SIG-M5 treated with dmso at 0.1 percent for 504 hours (cell line): ENCODE data around the gene COL5A1.

Source experiments
- DNase-seq: peaks from one replicate; lab custom pipeline; 2025; ENCODE audit not compliant: unreplicated experiment; lab: John Stamatoyannopoulos, UW

COL5A1 gene

GRCh38 chr9:134886413-134886913, 244.9 kb downstream of the COL5A1 start:
- no peak for DNase-seq

- DNase-seq, result no peak
Observed at GRCh38 chr9:134887219-134887618, 245.6 kb downstream of the COL5A1 start.

DNA sequence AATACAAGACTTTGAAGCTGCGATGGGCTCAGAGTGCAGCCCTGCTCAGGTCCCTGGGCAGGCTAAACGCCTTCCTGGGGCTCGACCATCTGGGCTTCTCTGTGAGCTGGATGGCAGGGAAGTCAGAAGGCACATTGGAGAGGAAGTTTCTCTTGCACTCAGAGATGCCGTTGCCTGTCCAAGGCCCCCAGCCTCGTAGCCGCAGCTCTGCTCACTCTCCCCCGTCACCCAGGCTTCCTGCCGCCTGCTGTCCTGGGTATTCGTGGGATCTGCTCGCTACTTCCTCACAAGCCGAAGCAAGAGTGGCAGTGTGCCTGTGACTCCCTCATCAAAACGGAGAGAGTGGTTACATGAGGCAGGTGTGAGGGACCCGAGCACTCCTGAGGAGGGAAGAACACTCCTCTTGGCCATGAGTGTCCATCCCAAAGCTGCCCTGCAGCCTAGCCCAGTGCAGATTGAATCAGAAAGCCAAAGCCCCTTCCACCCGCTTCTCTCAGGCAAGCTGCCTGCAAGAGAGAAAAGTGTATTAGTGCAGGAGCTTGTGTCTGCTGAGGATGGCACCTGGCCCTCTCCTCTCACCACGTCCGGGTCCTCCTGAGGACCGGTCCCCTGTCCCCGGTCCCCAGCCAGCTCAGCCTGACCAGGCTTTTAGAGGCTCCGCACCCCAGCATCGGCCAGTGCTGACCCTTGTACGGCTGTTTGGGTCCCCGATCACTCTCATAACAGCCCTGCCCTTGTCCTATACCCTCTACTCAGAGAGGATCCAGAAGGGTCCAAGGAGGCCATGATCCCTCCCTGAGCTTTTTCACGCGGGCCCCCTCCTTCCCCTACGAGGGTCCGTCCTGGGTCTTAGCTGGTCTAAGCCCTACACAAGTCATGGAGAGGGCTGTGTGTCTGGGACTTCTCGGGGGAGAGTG, 246.3 kb downstream of the COL5A1 start:
- DNase-seq, result no peak

- DNase-seq, result no peak
Observed at GRCh38 chr9:134888603-134889190, 247.1 kb downstream of the COL5A1 start.

DNA sequence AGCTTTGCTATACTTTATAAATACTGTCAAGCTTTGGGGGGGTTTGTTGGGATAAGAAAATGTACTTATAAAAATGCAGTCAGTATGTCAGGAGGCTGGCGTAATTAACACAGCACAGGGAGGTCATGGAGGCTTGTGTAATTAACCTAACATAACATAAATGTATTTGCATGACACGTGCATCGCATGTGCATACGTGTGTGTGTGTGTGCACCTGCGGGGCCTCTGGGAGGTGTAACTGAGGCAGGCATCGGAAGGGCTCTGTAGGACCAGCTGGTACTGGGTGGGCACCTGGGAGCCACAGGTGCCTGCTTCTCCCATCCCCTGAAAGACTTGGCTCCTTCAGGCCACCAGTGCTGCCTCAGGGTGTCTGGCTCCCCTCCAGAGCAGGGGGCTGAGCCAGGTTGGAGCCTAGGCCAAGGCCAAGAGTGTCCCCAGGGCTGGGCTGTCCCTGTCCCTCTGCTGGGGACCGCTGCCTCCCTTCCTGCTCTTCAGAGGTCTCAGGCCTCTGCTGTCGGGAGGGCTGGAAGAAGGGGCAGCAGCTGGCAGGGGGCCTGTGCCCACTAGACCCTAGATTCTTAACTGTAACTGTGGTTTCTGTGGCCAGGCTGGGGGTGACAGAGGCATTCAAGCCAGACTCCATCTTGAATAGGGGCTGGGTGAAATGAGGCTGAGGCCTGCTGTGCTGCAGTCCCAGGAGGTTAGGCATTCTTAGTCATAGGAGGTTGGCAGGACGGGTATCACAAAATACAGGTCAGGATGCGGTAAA, 248.0 kb downstream of the COL5A1 start:
- no peak for DNase-seq

GRCh38 chr9:134890155-134890495, 248.5 kb downstream of the COL5A1 start:
- DNase-seq, result no peak

- DNase-seq, result no peak
Observed at GRCh38 chr9:134891053-134891452, 249.4 kb downstream of the COL5A1 start.

GRCh38 chr9:134891713-134892112, 250.1 kb downstream of the COL5A1 start:
- DNase-seq, result no peak

GRCh38 chr9:134892221-134892620, 250.6 kb downstream of the COL5A1 start:
- DNase-seq, result no peak

GRCh38 chr9:134892820-134893420, 251.3 kb downstream of the COL5A1 start:
- no peak for DNase-seq
